Activated naive CD8-positive, alpha-beta T cell treated with anti-CD3 and anti-CD28 coated beads, Interleukin-2, amount 50 U/mL, for 24 hours (primary cell): ENCODE measurements around the gene LRP1B.

Experiments
- ATAC-seq: fragments of 150-1000 bp; cut with Tn5 transposase; one replicate; pipeline ENCODE4 v1.10.0; 2021
- DNase-seq: peaks from one replicate; pipeline ENCODE4 v3.0.0; 2021
- H3K27ac Mint-ChIP-seq: one replicate; pipeline ENCODE4 v1.8.0; 2021; ENCODE audit warnings: mild to moderate bottlenecking, mixed read lengths
- H3K27me3 Mint-ChIP-seq: one replicate; pipeline ENCODE4 v1.8.0; 2021; ENCODE audit warnings: mixed read lengths
- H3K36me3 Mint-ChIP-seq: one replicate; pipeline ENCODE4 v1.8.0; 2021; ENCODE audit warnings: low read depth, mixed read lengths
- H3K4me1 Mint-ChIP-seq: one replicate; pipeline ENCODE4 v1.8.0; 2021; ENCODE audit warnings: mixed read lengths
- H3K4me3 Mint-ChIP-seq: one replicate; pipeline ENCODE4 v1.8.0; 2021; ENCODE audit warnings: mild to moderate bottlenecking, moderate library complexity, mixed read lengths
- H3K9me3 Mint-ChIP-seq: one replicate; pipeline ENCODE4 v1.8.0; 2021; ENCODE audit warnings: mixed read lengths

The LRP1B gene

DNA sequence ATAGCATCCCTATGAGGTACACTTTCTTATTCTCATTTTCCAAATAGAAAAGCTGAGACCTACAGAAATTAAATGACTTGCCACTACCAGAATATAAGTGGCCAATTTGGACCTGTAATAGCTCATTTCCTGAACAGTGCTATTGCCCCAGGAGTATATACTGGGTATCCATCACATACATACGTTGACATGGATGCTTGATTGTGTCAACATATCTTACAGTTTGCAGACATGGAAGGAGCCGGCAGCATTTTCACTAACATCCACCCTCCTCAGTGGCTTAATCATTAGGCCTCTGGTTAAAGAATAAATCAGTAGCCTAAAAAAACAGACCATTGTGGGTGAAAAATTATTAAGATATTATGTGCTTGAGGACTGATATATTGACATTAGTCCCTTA lies 829.3 kb downstream of the LRP1B start:
- peaks cover 20% of the 10 kb centered on the region for H3K9me3 Mint-ChIP-seq
- no peak overlapping the region for H3K27ac Mint-ChIP-seq
- no peaks in the 10 kb centered on the region for H3K27me3 Mint-ChIP-seq
- peaks cover 2% of the 10 kb centered on the region for H3K36me3 Mint-ChIP-seq
- H3K4me3 Mint-ChIP-seq, result no peak overlapping the region
- no peak for ATAC-seq
- no peak for DNase-seq
- no peaks in the 10 kb centered on the region for H3K4me1 Mint-ChIP-seq

DNA sequence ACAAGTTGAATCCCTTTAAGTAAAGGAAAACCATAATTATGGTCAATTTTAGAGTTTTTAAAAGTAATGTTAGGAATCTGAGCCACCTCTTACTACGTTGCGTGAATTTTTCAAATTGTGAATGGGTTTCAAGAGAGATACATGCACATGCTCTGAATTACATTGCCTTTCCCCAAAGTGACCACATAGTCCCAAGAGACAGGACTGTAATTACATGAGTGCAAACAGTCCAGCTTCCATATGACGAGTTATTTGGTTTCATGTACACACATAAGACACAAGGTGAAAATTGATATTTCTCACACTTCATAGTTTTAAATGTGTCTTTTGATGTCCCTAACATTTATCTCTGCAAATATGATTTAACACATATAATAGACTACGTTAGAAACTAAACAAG lies 850.8 kb downstream of the LRP1B start:
- H3K4me3 Mint-ChIP-seq, result no peak overlapping the region
- H3K9me3 Mint-ChIP-seq, result peaks cover 3% of the 10 kb centered on the region
- no peaks in the 10 kb centered on the region for H3K27me3 Mint-ChIP-seq
- H3K4me1 Mint-ChIP-seq, result no peaks in the 10 kb centered on the region
- H3K27ac Mint-ChIP-seq, result no peak overlapping the region
- ATAC-seq (no peak), DNase-seq (no peak)
- no peaks in the 10 kb centered on the region for H3K36me3 Mint-ChIP-seq

DNA sequence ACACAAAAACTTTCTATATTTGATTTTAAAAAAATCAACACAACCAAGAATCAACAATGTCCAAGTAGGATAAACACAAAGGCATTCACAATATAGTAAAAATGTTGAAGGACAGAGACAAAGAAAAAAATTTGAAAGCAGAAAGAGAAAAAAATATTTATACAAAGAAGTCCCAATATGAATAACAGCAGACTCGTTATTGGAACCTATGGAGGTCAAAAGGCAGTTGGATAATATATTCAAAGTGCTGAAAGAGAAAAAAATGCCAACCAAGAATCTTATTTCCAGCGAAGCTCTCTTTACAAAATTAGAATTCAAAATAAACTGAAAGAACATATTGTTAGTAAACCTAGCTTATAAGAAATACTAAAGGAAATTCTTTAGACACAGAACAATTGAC lies 859.5 kb downstream of the LRP1B start:
- H3K4me3 Mint-ChIP-seq, result no peak overlapping the region
- no peak for ATAC-seq
- H3K4me1 Mint-ChIP-seq, result no peaks in the 10 kb centered on the region
- no peaks in the 10 kb centered on the region for H3K27me3 Mint-ChIP-seq
- no peak for DNase-seq
- no peaks in the 10 kb centered on the region for H3K36me3 Mint-ChIP-seq
- H3K9me3 Mint-ChIP-seq, result peaks cover 29% of the 10 kb centered on the region
- no peak overlapping the region for H3K27ac Mint-ChIP-seq

DNA sequence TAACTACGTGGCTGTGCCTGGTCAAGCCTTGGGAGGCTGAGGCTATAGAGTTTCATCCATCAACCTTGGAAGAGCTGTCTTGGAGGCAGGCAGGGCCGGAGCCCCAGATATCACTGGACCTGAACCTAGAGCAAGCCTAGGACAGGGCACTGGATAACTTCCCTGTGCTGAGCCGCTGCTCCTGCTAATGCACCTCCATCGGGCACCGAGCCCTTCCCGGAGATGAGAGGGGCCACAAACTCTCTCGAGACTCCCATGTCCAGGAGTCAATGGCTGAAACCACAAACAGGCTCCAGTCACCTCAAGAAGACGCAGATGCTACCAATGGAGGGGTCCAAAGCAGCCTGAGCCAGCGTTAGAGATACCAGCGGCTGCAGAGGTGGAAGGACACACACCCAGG lies 866.0 kb downstream of the LRP1B start:
- H3K4me3 Mint-ChIP-seq, result no peak overlapping the region
- peaks cover 23% of the 10 kb centered on the region for H3K9me3 Mint-ChIP-seq
- DNase-seq (no peak), ATAC-seq (no peak)
- no peaks in the 10 kb centered on the region for H3K36me3 Mint-ChIP-seq
- H3K4me1 Mint-ChIP-seq, result no peaks in the 10 kb centered on the region
- no peak overlapping the region for H3K27ac Mint-ChIP-seq
- H3K27me3 Mint-ChIP-seq, result no peaks in the 10 kb centered on the region

DNA sequence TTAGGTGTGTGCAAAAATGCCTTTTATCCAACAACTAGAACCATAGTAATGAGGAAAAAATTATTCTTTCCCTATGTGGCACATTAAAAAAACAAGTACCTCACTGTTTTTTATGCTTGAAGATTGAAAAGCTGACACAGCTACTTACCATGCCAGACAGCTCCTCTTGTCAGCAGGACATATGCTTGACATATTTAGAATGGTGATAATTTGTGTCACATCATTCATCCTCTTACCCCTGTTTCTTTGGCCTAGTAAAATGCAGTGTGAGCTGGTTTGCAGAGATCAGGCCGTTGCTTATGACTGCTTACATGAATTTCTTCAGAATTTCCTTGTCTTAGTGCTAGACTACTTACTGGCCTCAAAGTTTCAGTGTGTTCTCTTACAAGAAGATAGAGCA lies 869.9 kb downstream of the LRP1B start:
- Mint-ChIP-seq H3K9me3 (peaks cover 8% of the 10 kb centered on the region), H3K27me3 (no peaks in the 10 kb centered on the region), H3K36me3 (no peaks in the 10 kb centered on the region), H3K27ac (no peak overlapping the region), H3K4me3 (no peak overlapping the region), H3K4me1 (no peaks in the 10 kb centered on the region)
- no peak for ATAC-seq
- DNase-seq, result no peak

DNA sequence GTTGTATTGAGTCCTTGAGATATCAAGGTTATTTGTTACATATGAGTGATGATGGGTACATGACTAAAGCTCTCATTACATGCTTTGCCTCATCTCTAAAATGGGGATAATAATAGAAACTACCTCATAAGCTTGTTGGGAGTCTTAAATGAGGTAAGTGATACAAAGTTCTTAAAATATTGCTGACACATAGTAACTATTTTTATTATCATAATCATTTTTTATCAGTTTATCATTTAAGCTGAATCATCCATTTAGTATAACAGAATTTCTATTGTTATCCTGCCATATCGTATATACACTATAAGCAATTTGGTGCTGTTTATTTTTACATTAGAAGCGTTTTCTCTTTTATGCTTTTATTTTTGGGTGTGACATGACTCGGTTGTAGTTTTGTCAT lies 871.1 kb downstream of the LRP1B start:
- no peak for ATAC-seq

DNA sequence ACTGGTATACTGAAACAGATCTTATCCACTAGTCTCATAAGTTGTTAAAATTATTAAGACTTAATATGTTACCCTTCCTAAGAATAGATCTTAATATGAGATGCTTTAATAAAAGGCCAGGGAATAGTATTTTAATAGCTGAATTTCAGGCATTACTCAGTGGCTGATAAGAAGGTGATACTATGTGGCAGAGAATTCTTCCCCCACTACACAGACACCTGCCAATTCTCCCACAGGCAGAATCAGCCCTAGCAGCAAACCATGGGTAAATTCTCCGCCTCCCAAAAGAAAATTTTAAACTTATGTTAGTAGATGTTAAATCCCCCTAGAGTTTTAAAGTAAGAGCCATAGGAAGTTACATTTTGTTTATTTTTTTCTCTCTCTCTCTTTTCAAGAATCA lies 888.8 kb downstream of the LRP1B start:
- H3K27ac Mint-ChIP-seq, result no peak overlapping the region
- no peak for DNase-seq
- no peak for ATAC-seq

More for the DNA sequence above, 871.1 kb downstream of the LRP1B start:
- Mint-ChIP-seq H3K4me3 (no peak overlapping the region), H3K9me3 (peaks cover 4% of the 10 kb centered on the region), H3K36me3 (no peaks in the 10 kb centered on the region), H3K27me3 (no peaks in the 10 kb centered on the region), H3K27ac (no peak overlapping the region), H3K4me1 (no peaks in the 10 kb centered on the region)
- no peak for DNase-seq

DNA sequence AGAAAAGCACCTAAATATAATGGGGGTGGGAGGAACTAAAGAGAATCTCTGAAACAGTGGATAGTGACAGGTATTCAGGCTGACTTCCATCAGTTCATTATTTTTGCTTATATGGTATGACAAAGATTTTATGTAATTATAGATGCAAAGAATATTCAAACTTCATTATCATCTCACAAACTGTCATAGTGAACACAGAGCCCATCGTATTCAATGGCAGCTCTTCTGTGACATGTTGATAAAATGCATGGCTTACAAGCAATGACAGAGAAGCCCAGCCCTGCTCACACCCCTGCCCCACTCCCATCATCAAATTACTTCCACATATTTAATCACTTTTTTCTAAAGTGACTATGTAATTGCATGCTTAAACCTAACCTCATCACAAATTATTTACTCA lies 904.3 kb downstream of the LRP1B start:
- ATAC-seq, result no peak
- H3K36me3 Mint-ChIP-seq, result no peaks in the 10 kb centered on the region
- no peaks in the 10 kb centered on the region for H3K27me3 Mint-ChIP-seq
- H3K4me3 Mint-ChIP-seq, result no peak overlapping the region
- H3K9me3 Mint-ChIP-seq, result peaks cover 18% of the 10 kb centered on the region
- DNase-seq, result no peak
- no peak overlapping the region for H3K27ac Mint-ChIP-seq
- H3K4me1 Mint-ChIP-seq, result no peaks in the 10 kb centered on the region

More for the DNA sequence above, 888.8 kb downstream of the LRP1B start:
- Mint-ChIP-seq H3K9me3 (peaks cover 6% of the 10 kb centered on the region), H3K4me1 (no peaks in the 10 kb centered on the region), H3K36me3 (no peaks in the 10 kb centered on the region), H3K4me3 (no peak overlapping the region), H3K27me3 (no peaks in the 10 kb centered on the region)

DNA sequence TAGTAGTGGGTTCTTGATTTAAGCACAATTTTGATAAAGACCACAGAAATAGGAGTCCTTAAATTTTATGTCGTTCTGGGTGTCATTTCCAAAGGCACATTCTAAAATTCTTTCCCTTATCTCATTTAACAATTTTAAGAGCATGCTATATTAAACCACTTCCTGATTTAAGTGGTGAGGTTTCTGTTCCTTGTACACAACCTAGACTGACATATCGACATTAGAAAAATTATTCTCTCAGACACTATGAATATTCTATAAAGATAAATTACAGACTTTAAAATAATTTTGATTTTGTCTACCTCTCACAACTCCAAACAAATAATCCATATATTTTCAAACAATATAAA lies 923.8 kb downstream of the LRP1B start:
- H3K27ac Mint-ChIP-seq, result no peak overlapping the region
- DNase-seq (no peak), ATAC-seq (no peak)
- no peaks in the 10 kb centered on the region for H3K4me1 Mint-ChIP-seq
- H3K9me3 Mint-ChIP-seq, result peaks cover 15% of the 10 kb centered on the region
- no peak overlapping the region for H3K4me3 Mint-ChIP-seq
- H3K36me3 Mint-ChIP-seq, result no peaks in the 10 kb centered on the region
- no peaks in the 10 kb centered on the region for H3K27me3 Mint-ChIP-seq

DNA sequence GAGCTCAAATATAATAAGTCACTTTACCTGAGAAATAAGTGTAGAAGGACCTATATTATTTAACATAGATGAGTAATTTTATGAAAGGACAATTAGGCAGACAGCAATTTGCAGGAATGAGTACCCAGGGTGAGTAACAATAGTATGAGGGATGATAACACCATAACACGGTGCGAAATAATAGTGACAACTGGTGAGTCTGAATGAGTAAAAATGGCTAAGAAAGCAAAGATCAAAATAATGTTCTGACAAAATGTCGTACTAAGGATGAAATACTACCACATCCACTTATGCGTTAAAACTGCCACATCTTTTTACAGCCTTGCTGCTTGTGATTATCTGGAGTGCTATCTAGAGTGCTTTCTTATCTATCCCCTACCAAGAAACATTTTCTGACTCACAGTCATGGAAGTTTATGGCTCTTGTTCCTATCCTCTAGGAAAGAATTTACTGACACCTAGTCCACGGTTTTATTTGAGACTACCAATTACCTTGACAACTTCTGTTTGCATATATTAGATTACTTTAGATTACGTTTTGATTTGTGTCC lies 929.7 kb downstream of the LRP1B start:
- DNase-seq (no peak), ATAC-seq (no peak)
- Mint-ChIP-seq H3K27me3 (no peaks in the 10 kb centered on the region), H3K36me3 (no peaks in the 10 kb centered on the region), H3K4me3 (no peak overlapping the region), H3K4me1 (no peaks in the 10 kb centered on the region), H3K27ac (no peak overlapping the region), H3K9me3 (peaks cover 19% of the 10 kb centered on the region)

DNA sequence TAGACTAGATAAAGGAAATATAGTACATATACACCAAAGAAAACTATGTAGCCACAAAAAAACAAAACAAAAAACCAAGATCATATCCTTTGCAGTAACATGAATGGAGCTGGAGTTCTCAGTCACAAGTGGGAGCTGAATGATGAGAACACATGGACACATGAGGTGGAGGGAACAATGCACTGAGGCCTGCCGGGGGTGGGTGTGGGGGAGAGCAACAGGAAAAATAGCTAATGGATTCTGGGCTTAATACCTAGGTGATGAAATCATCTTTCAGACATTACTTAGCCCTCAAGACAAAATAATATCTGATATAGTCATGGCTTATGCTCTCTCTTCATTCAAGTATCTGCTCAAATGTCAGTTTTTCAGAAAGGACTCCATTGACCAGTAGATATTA lies 930.6 kb downstream of the LRP1B start:
- no peaks in the 10 kb centered on the region for H3K36me3 Mint-ChIP-seq
- H3K9me3 Mint-ChIP-seq, result peaks cover 19% of the 10 kb centered on the region
- ATAC-seq (no peak), DNase-seq (no peak)
- H3K27ac Mint-ChIP-seq, result no peak overlapping the region
- no peaks in the 10 kb centered on the region for H3K4me1 Mint-ChIP-seq
- H3K4me3 Mint-ChIP-seq, result no peak overlapping the region
- no peaks in the 10 kb centered on the region for H3K27me3 Mint-ChIP-seq

DNA sequence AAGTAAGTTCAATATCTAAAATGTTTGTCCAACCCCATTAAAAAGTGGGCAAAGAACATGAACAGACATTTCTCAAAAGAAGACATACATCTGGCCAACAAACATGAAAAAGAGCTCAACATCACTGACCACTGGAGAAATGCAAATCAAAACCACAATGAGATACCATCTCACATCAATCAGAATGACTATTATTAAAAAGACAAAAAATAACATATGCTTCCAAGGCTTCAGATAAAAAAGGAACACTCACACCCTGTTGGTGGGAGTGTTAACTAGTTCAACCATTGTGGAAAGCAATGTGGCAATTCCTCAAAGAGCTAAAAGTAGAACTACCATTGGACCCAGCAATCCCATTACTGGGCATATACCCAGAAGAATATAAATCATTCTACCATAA lies 931.1 kb downstream of the LRP1B start:
- no peak overlapping the region for H3K4me3 Mint-ChIP-seq
- H3K36me3 Mint-ChIP-seq, result no peaks in the 10 kb centered on the region
- H3K4me1 Mint-ChIP-seq, result no peaks in the 10 kb centered on the region
- H3K27me3 Mint-ChIP-seq, result no peaks in the 10 kb centered on the region
- H3K27ac Mint-ChIP-seq, result no peak overlapping the region
- H3K9me3 Mint-ChIP-seq, result peaks cover 19% of the 10 kb centered on the region
- DNase-seq (no peak), ATAC-seq (no peak)

DNA sequence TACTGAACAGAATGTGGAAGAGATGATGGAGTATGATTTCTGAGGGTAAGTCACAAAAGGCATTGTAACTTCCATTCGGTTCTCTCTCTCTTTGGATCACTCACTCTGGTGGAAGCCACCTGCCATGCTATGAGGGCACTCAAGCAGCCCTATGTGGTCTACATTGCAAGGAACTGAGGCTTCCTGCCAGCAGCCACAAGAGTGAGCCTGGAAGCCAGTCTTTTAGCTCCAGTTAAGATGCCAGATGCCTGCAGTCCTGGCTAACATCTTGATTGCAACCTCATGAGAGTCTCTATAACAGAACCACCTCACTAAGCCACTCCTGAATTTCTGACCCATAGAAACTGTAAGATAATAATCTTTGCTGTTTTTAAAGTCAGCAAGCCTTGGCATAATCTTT lies 935.7 kb downstream of the LRP1B start:
- no peak for DNase-seq
- Mint-ChIP-seq H3K27me3 (no peaks in the 10 kb centered on the region), H3K9me3 (peaks cover 8% of the 10 kb centered on the region), H3K4me1 (no peaks in the 10 kb centered on the region), H3K27ac (no peak overlapping the region), H3K4me3 (no peak overlapping the region), H3K36me3 (no peaks in the 10 kb centered on the region)
- no peak for ATAC-seq

DNA sequence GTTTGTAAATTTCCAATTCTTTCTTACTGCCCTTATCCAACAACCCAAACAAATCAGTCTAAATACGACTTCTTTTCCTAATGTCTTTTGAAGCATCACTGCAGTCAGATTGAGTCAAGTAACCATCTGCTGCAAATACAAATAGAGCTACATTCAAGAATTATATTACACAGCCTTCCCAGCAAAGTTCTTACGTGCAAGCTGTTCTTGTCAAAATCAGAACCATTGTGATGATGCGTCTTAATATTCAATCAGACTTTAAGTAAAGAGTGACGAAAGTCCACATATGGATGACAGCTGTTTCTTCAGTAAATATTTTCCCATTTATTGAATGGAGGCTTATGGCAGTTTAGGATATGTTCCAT lies 943.8 kb downstream of the LRP1B start:
- H3K4me3 Mint-ChIP-seq, result no peak overlapping the region
- no peaks in the 10 kb centered on the region for H3K27me3 Mint-ChIP-seq
- peaks cover 8% of the 10 kb centered on the region for H3K9me3 Mint-ChIP-seq

DNA sequence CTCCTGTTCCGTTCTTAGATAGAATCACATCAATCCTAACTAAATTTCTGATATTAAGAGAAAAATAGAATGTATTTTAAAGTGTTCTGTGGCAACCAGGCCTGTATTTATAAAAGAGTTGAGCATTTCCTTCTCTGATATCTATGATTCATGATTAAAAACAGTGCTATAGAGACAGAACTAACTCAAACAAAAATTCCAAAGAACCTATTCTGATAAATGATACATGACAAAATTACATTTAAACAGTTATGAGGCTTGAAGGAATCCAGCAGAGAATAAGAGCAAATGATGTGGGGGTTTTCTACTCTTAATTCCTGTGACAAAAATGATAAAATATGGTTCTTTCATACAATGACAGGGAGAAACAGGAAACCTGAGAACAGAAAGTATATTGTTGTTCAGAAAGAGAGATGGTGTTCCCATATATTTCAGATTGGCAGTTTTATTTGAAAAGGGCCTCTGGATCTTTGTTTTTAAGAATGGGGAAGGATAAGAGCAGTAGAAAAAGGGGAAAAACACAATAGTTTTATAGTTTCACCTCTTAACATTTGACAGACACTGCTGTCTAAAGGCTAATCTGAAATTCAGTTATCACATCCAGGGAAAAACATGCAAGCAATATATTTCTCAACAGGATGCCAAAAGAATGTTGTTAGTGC lies 944.3 kb downstream of the LRP1B start:
- no peak overlapping the region for H3K4me3 Mint-ChIP-seq
- H3K4me1 Mint-ChIP-seq, result no peaks in the 10 kb centered on the region
- H3K36me3 Mint-ChIP-seq, result no peaks in the 10 kb centered on the region
- no peaks in the 10 kb centered on the region for H3K27me3 Mint-ChIP-seq
- DNase-seq (no peak), ATAC-seq (no peak)
- no peak overlapping the region for H3K27ac Mint-ChIP-seq
- H3K9me3 Mint-ChIP-seq, result peaks cover 8% of the 10 kb centered on the region

More for the DNA sequence above, 943.8 kb downstream of the LRP1B start:
- ATAC-seq (no peak), DNase-seq (no peak)
- Mint-ChIP-seq H3K27ac (no peak overlapping the region), H3K36me3 (no peaks in the 10 kb centered on the region), H3K4me1 (no peaks in the 10 kb centered on the region)

DNA sequence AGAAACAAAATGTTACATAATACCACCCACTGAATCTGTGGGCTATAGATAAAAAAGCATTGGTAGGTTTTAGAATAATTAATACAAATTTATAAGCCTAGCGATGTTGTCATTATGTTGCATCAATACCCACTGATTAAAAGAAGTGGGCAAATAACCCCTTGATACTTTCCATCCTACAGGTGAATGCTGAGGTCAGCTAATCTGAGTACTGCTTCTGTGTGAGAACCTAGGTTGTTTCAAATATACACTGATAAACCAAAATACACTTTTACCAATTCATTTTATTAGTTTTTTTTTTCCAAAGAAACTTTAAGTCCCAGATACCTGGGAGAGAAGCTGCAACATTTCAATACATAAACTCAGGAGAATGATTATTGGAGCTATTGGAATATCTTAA lies 948.6 kb downstream of the LRP1B start:
- H3K4me3 Mint-ChIP-seq, result no peak overlapping the region
- no peak overlapping the region for H3K27ac Mint-ChIP-seq
- no peaks in the 10 kb centered on the region for H3K36me3 Mint-ChIP-seq
- peaks cover 8% of the 10 kb centered on the region for H3K9me3 Mint-ChIP-seq
- no peaks in the 10 kb centered on the region for H3K27me3 Mint-ChIP-seq
- H3K4me1 Mint-ChIP-seq, result no peaks in the 10 kb centered on the region
- DNase-seq (no peak), ATAC-seq (no peak)
